HepG2 (cell line): Measurements from ENCODE around the gene ABCA13. TPM values are rescaled to one million over a fixed set of nuclear protein-coding genes. Genes with fewer than 3 reads are reported as not detected.

Experiments used
- ATAC-seq: fragments of 200-7000 bp; cut with Tn5 transposase; 3 replicates; pipeline ENCODE4 v1.9.1; 2020; ENCODE audit warnings: mild to moderate bottlenecking, moderate library complexity
- BruUV-seq: library from RNA; stranded (reverse); fragments of 400-500 nt; replicated peaks from 2 replicates; lab custom pipeline; 2021; lab: Mats Ljungman, UMichigan
- CTCF ChIA-PET: fragments of 300-600 bp; formaldehyde crosslinking; extraction: SDS; loops from one replicate; lab custom pipeline; 2021; ENCODE audit warnings: low total read pairs, inconsistent platforms, low intra/inter-chr PET ratio; lab: Yijun Ruan, JAX
- POLR2A ChIA-PET: fragments of 350-600 bp; sonication (Branson Sonifier 250); formaldehyde crosslinking; loops from one replicate; lab custom pipeline; 2020; ENCODE audit warnings: antibody characterized with exemption, inconsistent platforms; lab: Yijun Ruan, JAX
- DNase-seq: peaks from one replicate; pipeline ENCODE4 v3.0.0-alpha.2; 2015; ENCODE audit warnings: low spot score
- FAIRE-seq: peaks from 3 replicates; lab custom pipeline; 2011; peaks lifted over from hg19 to GRCh38; lab: Jason Lieb, UNC
- H2AFZ ChIP-seq: one replicate; pipeline ENCODE4 v1.6.1; 2011; ENCODE audit warnings: low read length, inconsistent platforms
- H3K27ac ChIP-seq: fragments of 300-600 bp; 3 replicates; pipeline ENCODE4 v1.8.0; 2011; ENCODE audit warnings: mixed run types, mild to moderate bottlenecking, mixed read lengths, low read length, inconsistent platforms; ENCODE audit not compliant: insufficient read depth; ENCODE audit errors: extremely low read length
- H3K27me3 ChIP-seq, 2 experiments: fragments of 200-600 bp in 1 of 2; 2 replicates in 1 of 2; 3 replicates in 1 of 2; pipeline versions ENCODE4 v1.6.0 to v1.8.0; 2011; ENCODE audit warnings: low read length in 2 of 2, mild to moderate bottlenecking in 2 of 2, moderate library complexity in 2 of 2, inconsistent platforms in 1 of 2; ENCODE audit not compliant: insufficient read depth in 2 of 2, control insufficient read depth in 1 of 2
- H3K36me3 ChIP-seq, 2 experiments: fragments of 200-600 bp in 1 of 2; replicated peaks in 1 of 2; 2 replicates in 1 of 2; 3 replicates in 1 of 2; pipeline versions ENCODE4 v1.5.1 to v1.8.0; 2011; ENCODE audit warnings: low read length in 2 of 2, inconsistent platforms in 1 of 2; ENCODE audit not compliant: insufficient read depth in 2 of 2, control insufficient read depth in 1 of 2
- H3K4me1 ChIP-seq: 2 replicates; pipeline ENCODE4 v1.5.1; 2012; ENCODE audit warnings: low read length, inconsistent platforms; ENCODE audit not compliant: insufficient read depth
- H3K4me2 ChIP-seq: 2 replicates; pipeline ENCODE4 v1.6.0; 2011; ENCODE audit warnings: low read depth, low read length, inconsistent platforms
- H3K4me3 ChIP-seq, 3 experiments: fragments of 200-600 bp in 1 of 3; sonication (generic), shearing (Covaris generic) in 1 of 3; replicated peaks in 1 of 3; 2 replicates each; pipeline ENCODE4 v1.5.1; 2011 to 2016; ENCODE audit warnings: low read length in 3 of 3, inconsistent platforms in 2 of 3, low read depth in 2 of 3, mild to moderate bottlenecking in 2 of 3, control low read depth in 1 of 3, mixed read lengths in 1 of 3; ENCODE audit not compliant: insufficient read depth in 1 of 3
- H3K79me2 ChIP-seq: one replicate; pipeline ENCODE4 v1.6.1; 2011; ENCODE audit warnings: low read length, inconsistent platforms; ENCODE audit not compliant: insufficient read depth
- H3K9ac ChIP-seq: 2 replicates; pipeline ENCODE4 v1.6.0; 2011; ENCODE audit warnings: mild to moderate bottlenecking, low read depth, low read length, inconsistent platforms; ENCODE audit not compliant: insufficient read depth
- H3K9me3 ChIP-seq: 2 replicates; pipeline ENCODE4 v1.5.1; 2012; ENCODE audit warnings: mild to moderate bottlenecking, low read length
- H4K20me1 ChIP-seq: 2 replicates; pipeline ENCODE4 v1.6.0; 2011; ENCODE audit warnings: inconsistent platforms, mild to moderate bottlenecking, low read length, moderate library complexity; ENCODE audit not compliant: insufficient read depth
- GATAD2A ChIP-seq: IDR thresholded peaks from 2 replicates; pipeline ENCODE4 v1.6.1; 2016
- HNRNPK ChIP-seq: fragments of 200-400 bp; formaldehyde crosslinking; IDR thresholded peaks from 2 replicates; pipeline ENCODE4 v1.6.1; 2018; ENCODE audit warnings: low read length, low read depth, moderate library complexity, mild to moderate bottlenecking; ENCODE audit not compliant: poor library complexity, severe bottlenecking
- MIXL1 ChIP-seq: IDR thresholded peaks from 2 replicates; pipeline ENCODE4 v1.6.1; 2016
- MYC ChIP-seq: sonication (generic); formaldehyde crosslinking; IDR thresholded peaks from 2 replicates; pipeline ENCODE4 v1.9.0; 2021; ENCODE audit warnings: missing genetic modification reagents, borderline replicate concordance
- POLR2A ChIP-seq, 2 experiments: IDR thresholded peaks; 2 replicates each; pipeline ENCODE4 v1.6.1; 2011; ENCODE audit warnings: low read depth in 2 of 2, low read length in 2 of 2, mild to moderate bottlenecking in 1 of 2, moderate library complexity in 1 of 2; ENCODE audit not compliant: insufficient read depth in 1 of 2
- RBAK ChIP-seq: sonication (generic); formaldehyde crosslinking; IDR thresholded peaks from 2 replicates; pipeline ENCODE4 v1.5.1; 2020; ENCODE audit warnings: mild to moderate bottlenecking, missing genetic modification reagents
- REPIN1 ChIP-seq: sonication (generic); formaldehyde crosslinking; IDR thresholded peaks from 2 replicates; pipeline ENCODE4 v1.8.0; 2022; ENCODE audit warnings: missing genetic modification reagents, low read depth, mild to moderate bottlenecking, borderline replicate concordance
- TBX2 ChIP-seq: sonication (generic); formaldehyde crosslinking; IDR thresholded peaks from 2 replicates; pipeline ENCODE4 v1.5.0; 2020; ENCODE audit warnings: missing genetic modification reagents, mild to moderate bottlenecking, borderline replicate concordance
- WIZ ChIP-seq: sonication (generic); formaldehyde crosslinking; IDR thresholded peaks from 2 replicates; pipeline ENCODE4 v1.5.1; 2020; ENCODE audit warnings: mild to moderate bottlenecking, missing genetic modification reagents
- ZFP1 ChIP-seq: IDR thresholded peaks from 2 replicates; pipeline ENCODE4 v1.6.1; 2016
- ZNF256 ChIP-seq: sonication (generic); formaldehyde crosslinking; conservative IDR thresholded peaks from 2 replicates; pipeline ENCODE4 v1.4.0; 2020; ENCODE audit warnings: missing genetic modification reagents
- ZNF713 ChIP-seq: sonication (generic); formaldehyde crosslinking; IDR thresholded peaks from 2 replicates; pipeline ENCODE4 v1.4.0; 2020; ENCODE audit warnings: mild to moderate bottlenecking, missing genetic modification reagents
- WGBS: methylation state at CpG from one replicate; pipeline ENCODE4 v1.1.6; 2017; ENCODE audit warnings: low lambda C conversion rate; 5-methylcytosine and 5-hydroxymethylcytosine counted together
- in situ Hi-C: cut with HindIII; loops from 2 replicates; pipeline ENCODE4 v1.10.0; 2017; ENCODE audit warnings: low pct_unique_long_range_greater_than_20kb; ENCODE audit not compliant: extremely low pct_ligation_motif_present
- intact Hi-C: fragments of 100-400 bp; cut with micrococcal nuclease; formaldehyde crosslinking; loops from one replicate; pipeline ENCODE4 v1.10.0; 2022; ENCODE audit not compliant: unreplicated experiment
- polyA plus RNA-seq, 8 experiments: library from polyadenylated mRNA; depleted of rRNA in 3 of 8; stranded (reverse) in 7 of 8; unstranded in 1 of 8; fragments of >200 nt; fragmentation: Illumina TruSeq in 4 of 8; extraction: Trizol in 4 of 8; gene quantifications; 2 replicates each; pipeline versions ENCODE4 v1.2.1 to v1.2.3, GENCODE V29; 2011 to 2016; ENCODE audit warnings: low read depth in 4 of 8, missing spikeins in 1 of 8, mixed read lengths in 1 of 8; ENCODE audit not compliant: insufficient read depth in 1 of 8
- total RNA-seq, 5 experiments: library from RNA; depleted of rRNA; stranded (reverse); fragments of >200 nt; fragmentation: Illumina TruSeq; extraction: Trizol; gene quantifications; 2 replicates each; pipeline ENCODE4 v1.2.3, GENCODE V29; 2016; ENCODE audit warnings: low read depth in 1 of 5
- TF ChIP-seq, protein P1 (sequence below): sonication (generic); formaldehyde crosslinking; IDR thresholded peaks from 2 replicates; pipeline ENCODE4 v1.4.0; 2020; ENCODE audit warnings: missing genetic modification reagents
- TF ChIP-seq, protein P2 (sequence below): sonication (generic); formaldehyde crosslinking; IDR thresholded peaks from 2 replicates; pipeline ENCODE4 v1.4.0; 2020; ENCODE audit warnings: low read depth, mild to moderate bottlenecking, missing genetic modification reagents
- TF ChIP-seq, protein P3 (sequence below): fragments of 450-650 bp; IDR thresholded peaks from 2 replicates; pipeline ENCODE4 v1.6.1; 2017; ENCODE audit warnings: mild to moderate bottlenecking

ABCA13 gene
- total and polyA plus RNA-seq, 2 of the 13 experiments (the other 11 are each of a cell fraction or from before 2014, with no cell fraction given) = 0.03 TPM; not detected in 1

DNA sequence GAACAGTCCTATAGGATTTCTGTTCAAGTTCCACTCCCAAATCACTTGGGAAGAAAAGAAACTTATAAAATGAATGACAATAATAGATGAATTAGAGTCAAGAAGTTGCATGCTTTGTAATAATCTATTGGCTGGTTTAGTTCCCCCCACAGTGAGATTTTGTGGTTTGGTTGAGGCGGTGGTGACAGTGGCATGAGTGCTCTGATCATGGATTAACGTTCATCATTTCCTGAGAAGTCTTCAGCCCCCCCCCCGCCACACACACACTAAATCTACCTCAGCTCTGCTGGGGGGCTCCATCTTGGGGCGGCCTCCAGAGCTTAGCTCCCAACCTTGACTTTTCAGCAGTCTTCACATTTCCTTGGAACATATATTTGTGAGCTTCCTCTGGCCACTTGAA lies 121.7 kb downstream of the ABCA13 start:
- FAIRE-seq (no peak), ATAC-seq (no peak), DNase-seq (no peak)
- H4K20me1 ChIP-seq = no peaks in the 10 kb centered on the region
- no peaks in the 10 kb centered on the region for H3K79me2 ChIP-seq
- H3K4me3 ChIP-seq = no peak overlapping the region
- no peaks in the 10 kb centered on the region for H3K9me3 ChIP-seq
- no peak overlapping the region for H2AFZ ChIP-seq
- H3K27ac ChIP-seq = no peak overlapping the region
- in situ Hi-C loops = no loop called here
- no peak overlapping the region for H3K9ac ChIP-seq
- no peaks in the 10 kb centered on the region for H3K36me3 ChIP-seq
- CTCF ChIA-PET = no interaction called here
- TF ChIP-seq POLR2A (IDR thresholded peaks at IDR 0.05; ENCODE audit: insufficient read depth in 1 of 2, low read depth in 2 of 2, low read length in 2 of 2) (no peak), ZFP1 (CRISPR knock-in tag) (no peak), HNRNPK (no peak), REPIN1 (CRISPR knock-in tag) (no peak), WIZ (CRISPR knock-in tag) (no peak), TBX2 (CRISPR knock-in tag) (no peak), ZNF256 (CRISPR knock-in tag) (no peak), GATAD2A (no peak), MIXL1 (CRISPR knock-in tag) (no peak), ZNF713 (CRISPR knock-in tag) (no peak), RBAK (CRISPR knock-in tag) (no peak), MYC (CRISPR knock-in tag) (no peak)
- TF ChIP-seq, protein P1, sequence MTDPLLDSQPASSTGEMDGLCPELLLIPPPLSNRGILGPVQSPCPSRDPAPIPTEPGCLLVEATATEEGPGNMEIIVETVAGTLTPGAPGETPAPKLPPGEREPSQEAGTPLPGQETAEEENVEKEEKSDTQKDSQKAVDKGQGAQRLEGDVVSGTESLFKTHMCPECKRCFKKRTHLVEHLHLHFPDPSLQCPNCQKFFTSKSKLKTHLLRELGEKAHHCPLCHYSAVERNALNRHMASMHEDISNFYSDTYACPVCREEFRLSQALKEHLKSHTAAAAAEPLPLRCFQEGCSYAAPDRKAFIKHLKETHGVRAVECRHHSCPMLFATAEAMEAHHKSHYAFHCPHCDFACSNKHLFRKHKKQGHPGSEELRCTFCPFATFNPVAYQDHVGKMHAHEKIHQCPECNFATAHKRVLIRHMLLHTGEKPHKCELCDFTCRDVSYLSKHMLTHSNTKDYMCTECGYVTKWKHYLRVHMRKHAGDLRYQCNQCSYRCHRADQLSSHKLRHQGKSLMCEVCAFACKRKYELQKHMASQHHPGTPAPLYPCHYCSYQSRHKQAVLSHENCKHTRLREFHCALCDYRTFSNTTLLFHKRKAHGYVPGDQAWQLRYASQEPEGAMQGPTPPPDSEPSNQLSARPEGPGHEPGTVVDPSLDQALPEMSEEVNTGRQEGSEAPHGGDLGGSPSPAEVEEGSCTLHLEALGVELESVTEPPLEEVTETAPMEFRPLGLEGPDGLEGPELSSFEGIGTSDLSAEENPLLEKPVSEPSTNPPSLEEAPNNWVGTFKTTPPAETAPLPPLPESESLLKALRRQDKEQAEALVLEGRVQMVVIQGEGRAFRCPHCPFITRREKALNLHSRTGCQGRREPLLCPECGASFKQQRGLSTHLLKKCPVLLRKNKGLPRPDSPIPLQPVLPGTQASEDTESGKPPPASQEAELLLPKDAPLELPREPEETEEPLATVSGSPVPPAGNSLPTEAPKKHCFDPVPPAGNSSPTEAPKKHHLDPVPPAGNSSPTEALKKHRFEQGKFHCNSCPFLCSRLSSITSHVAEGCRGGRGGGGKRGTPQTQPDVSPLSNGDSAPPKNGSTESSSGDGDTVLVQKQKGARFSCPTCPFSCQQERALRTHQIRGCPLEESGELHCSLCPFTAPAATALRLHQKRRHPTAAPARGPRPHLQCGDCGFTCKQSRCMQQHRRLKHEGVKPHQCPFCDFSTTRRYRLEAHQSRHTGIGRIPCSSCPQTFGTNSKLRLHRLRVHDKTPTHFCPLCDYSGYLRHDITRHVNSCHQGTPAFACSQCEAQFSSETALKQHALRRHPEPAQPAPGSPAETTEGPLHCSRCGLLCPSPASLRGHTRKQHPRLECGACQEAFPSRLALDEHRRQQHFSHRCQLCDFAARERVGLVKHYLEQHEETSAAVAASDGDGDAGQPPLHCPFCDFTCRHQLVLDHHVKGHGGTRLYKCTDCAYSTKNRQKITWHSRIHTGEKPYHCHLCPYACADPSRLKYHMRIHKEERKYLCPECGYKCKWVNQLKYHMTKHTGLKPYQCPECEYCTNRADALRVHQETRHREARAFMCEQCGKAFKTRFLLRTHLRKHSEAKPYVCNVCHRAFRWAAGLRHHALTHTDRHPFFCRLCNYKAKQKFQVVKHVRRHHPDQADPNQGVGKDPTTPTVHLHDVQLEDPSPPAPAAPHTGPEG (CRISPR knock-in tag) = no peak
- TF ChIP-seq, protein P2, sequence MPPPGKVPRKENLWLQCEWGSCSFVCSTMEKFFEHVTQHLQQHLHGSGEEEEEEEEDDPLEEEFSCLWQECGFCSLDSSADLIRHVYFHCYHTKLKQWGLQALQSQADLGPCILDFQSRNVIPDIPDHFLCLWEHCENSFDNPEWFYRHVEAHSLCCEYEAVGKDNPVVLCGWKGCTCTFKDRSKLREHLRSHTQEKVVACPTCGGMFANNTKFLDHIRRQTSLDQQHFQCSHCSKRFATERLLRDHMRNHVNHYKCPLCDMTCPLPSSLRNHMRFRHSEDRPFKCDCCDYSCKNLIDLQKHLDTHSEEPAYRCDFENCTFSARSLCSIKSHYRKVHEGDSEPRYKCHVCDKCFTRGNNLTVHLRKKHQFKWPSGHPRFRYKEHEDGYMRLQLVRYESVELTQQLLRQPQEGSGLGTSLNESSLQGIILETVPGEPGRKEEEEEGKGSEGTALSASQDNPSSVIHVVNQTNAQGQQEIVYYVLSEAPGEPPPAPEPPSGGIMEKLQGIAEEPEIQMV (CRISPR knock-in tag) = no peak
- TF ChIP-seq, protein P3, sequence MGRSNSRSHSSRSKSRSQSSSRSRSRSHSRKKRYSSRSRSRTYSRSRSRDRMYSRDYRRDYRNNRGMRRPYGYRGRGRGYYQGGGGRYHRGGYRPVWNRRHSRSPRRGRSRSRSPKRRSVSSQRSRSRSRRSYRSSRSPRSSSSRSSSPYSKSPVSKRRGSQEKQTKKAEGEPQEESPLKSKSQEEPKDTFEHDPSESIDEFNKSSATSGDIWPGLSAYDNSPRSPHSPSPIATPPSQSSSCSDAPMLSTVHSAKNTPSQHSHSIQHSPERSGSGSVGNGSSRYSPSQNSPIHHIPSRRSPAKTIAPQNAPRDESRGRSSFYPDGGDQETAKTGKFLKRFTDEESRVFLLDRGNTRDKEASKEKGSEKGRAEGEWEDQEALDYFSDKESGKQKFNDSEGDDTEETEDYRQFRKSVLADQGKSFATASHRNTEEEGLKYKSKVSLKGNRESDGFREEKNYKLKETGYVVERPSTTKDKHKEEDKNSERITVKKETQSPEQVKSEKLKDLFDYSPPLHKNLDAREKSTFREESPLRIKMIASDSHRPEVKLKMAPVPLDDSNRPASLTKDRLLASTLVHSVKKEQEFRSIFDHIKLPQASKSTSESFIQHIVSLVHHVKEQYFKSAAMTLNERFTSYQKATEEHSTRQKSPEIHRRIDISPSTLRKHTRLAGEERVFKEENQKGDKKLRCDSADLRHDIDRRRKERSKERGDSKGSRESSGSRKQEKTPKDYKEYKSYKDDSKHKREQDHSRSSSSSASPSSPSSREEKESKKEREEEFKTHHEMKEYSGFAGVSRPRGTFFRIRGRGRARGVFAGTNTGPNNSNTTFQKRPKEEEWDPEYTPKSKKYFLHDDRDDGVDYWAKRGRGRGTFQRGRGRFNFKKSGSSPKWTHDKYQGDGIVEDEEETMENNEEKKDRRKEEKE = no peak
- 31% methylated on average over 3 of the region's 4 CpGs for WGBS
- POLR2A ChIA-PET = no interaction called here
- H3K4me2 ChIP-seq = no peak overlapping the region
- H3K4me1 ChIP-seq = no peaks in the 10 kb centered on the region
- no TSS peak for BruUV-seq
- intact Hi-C loops = no loop called here
- 0 out of 5 replicates have a peak, but pooled peaks cover 0 to 3% of the 10 kb centered on the region in 2 experiments for H3K27me3 ChIP-seq
